Fibroblast of lung (primary cell): ENCODE data around the gene LEFTY2.

ENCODE experiments used
- EZH2 ChIP-seq: IDR thresholded peaks from 2 replicates; pipeline ENCODE4 v1.5.1; 2012; ENCODE audit warnings: low read length, control low read depth, mild to moderate bottlenecking; ENCODE audit errors: missing control alignments
- TF ChIP-seq, protein P1 (sequence below), 2 donors: IDR thresholded peaks in 1 of 2; conservative IDR thresholded peaks in 1 of 2; 1 replicate in 1 of 2; 2 replicates in 1 of 2; pipeline ENCODE4 v1.5.1; 2011 to 2012; ENCODE audit warnings: low read length in 2 of 2, control low read depth in 1 of 2, inconsistent platforms in 1 of 2, low read depth in 1 of 2, mild to moderate bottlenecking in 1 of 2

DNA sequence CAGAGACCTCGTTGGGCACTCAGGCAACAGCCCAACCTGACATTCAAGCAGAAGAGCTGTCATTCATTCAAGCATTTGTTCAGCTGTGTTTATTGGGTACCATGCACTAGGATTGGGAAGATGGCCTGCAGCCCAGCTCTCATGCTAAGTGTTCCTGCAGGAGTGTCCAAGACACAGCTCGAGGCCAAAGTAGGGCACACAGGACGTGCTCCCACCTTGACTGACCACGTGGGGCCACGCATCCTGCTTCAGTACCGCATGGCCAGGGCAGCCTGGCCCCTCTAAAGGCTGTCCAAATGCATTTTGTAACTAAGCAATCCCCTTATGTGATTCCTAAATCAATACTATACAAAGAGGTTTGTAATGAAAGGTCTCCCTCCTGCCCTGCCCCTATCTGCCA lies 26.6 kb downstream of the LEFTY2 start:
- TF ChIP-seq EZH2: no peak
- TF ChIP-seq, protein P1, sequence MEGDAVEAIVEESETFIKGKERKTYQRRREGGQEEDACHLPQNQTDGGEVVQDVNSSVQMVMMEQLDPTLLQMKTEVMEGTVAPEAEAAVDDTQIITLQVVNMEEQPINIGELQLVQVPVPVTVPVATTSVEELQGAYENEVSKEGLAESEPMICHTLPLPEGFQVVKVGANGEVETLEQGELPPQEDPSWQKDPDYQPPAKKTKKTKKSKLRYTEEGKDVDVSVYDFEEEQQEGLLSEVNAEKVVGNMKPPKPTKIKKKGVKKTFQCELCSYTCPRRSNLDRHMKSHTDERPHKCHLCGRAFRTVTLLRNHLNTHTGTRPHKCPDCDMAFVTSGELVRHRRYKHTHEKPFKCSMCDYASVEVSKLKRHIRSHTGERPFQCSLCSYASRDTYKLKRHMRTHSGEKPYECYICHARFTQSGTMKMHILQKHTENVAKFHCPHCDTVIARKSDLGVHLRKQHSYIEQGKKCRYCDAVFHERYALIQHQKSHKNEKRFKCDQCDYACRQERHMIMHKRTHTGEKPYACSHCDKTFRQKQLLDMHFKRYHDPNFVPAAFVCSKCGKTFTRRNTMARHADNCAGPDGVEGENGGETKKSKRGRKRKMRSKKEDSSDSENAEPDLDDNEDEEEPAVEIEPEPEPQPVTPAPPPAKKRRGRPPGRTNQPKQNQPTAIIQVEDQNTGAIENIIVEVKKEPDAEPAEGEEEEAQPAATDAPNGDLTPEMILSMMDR (conservative IDR thresholded peaks at IDR 0.05 in 1 of 2, IDR thresholded peaks at IDR 0.05 in 1 of 2; ENCODE audit: low read depth in 1 of 2, low read length in 2 of 2): no peak
